ENCODE measurements around the gene PPP4R1.

PPP4R1 gene

DNA sequence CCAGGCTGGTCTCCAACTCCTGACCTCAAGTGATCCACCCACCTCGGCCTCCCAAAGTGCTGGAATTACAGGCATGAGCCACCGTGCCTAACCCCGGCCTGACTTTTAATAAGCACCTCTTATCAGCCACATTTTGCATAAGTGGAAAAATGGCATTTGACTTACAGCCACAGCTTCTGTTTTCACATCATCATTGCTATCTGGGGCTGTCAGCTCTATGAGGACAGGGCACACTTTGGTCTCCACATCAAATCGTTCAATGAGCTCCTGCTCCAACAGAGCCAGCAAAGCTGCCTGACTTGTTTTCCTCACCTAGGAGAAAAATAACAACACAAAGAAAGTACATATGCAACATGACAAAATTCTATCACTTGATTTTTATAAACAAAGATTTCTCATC lies 26.4 kb downstream of the PPP4R1 start:
- DNase-seq, result no peak

DNA sequence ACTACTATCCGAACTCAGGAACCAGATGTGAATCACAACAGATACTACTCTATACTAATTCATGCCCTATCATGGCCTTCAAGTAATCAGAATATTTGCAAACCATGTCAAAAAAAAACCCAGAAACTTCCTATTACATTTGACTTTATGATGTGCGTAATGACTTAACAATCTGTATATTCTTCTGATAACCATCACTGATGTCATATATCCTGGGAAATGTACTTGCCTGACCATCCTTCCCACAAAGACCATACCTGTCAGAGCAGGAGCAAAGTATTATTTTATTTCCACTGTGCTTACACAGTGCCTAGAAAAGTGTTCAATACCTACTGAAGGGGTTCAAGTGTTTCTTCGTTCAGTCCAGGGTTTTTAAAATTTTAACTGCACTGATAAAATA lies 27.5 kb downstream of the PPP4R1 start:
- DNase-seq, result no peak

DNA sequence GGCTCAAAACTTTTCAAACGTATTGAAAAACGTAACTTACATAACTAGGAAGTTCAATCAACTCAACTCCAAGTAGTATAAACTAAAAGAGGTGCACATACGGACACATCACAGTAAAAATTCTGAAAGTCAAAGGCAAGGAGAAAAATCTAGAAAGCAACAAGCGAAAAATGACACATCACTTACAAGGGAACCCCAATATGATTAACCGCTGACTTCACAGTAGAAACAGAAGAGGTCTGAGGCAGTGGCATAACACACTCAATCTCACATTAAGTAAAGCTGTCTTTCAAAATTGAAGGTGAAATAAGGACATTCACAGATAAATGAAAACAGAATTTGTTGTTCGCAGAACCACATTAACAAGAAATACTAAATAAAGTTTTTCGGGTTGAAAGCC lies 32.7 kb downstream of the PPP4R1 start:
- DNase-seq, result no peak

DNA sequence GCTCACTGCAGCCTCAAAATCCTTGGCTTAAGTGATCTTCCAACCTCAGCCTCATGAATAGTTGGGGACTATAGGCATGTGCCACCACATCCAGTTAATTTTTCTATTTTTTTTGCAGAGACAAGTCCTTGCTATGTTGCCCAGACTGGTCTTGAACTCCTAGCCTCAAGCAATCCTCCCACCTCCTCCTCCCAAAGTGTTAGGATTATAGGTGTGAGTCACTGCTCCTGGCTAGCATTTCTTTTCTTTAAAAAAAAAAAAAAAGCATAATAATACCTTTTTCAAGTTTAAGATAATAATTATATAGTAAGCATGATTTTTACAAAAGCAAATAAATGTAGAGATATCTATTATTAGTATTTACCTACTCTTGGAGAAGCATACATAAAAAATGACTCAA lies 36.1 kb downstream of the PPP4R1 start:
- no peak for DNase-seq

DNA sequence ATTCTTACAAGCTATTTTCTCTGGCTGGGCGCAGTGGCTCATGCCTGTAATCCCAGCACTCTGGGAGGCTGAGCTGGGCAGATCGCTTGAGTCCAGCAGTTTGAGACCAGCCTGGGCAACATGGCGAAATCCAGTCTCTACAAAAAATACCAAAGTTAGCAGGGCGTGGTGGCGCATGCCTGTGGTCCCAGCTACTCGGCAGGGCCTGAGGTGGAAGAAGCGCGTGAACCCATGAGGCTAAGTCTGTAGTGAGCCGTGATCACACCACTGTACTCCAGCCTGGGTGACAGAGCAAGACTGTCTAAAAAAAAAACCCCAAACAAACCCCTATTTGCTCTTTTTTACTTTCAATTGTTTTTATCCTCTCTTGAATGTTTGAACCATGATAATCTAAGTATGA lies 37.0 kb downstream of the PPP4R1 start:
- no peak for DNase-seq

DNA sequence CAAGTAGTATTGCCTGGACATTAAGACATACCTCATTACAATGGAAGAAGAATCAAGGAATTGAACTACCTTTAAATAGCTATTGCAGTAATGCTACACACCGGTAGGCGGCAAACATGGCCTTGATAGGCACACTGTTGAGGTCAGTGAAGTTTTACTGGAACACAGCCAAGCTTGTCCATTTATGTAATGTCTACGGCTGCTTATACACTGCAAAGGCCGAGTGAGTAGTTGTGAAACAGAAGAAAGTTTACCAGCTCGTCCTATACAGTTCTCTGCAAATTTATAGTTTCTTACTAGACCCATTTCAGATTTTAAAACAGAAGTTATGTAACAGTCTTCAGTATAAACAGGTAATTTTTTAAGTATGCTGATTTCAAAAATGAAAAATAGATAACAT lies 38.8 kb downstream of the PPP4R1 start:
- DNase-seq, result no peak

DNA sequence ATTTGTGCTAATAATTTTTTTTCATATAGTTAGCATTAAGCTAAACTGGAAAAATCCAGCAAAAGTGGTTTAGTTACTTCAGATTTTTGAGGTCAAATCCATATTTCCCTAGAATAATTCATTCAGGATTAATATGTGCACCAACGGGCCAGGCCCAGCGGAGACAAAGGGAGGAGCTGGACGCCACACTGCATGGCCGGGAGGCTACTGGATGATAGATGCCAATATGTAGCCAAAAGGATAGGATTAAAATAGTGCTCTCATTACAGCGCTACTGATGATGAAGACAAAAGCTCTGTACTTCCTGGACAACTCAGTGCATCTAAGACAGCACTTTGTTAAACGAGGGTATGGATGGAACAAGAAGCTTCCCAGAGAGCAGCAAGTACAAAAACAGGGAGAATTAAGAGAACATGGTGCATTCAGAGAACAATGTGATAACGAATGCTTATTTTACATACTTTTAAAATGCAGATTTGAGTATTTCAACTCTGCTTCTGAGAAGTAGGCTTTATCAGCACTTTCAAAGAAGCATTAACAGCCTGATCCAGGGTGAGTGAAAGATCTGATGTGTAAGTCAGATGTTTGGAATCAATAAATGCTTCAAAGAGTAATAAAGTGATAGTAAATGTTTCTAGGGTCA lies 39.8 kb downstream of the PPP4R1 start:
- DNase-seq, result no peak

DNA sequence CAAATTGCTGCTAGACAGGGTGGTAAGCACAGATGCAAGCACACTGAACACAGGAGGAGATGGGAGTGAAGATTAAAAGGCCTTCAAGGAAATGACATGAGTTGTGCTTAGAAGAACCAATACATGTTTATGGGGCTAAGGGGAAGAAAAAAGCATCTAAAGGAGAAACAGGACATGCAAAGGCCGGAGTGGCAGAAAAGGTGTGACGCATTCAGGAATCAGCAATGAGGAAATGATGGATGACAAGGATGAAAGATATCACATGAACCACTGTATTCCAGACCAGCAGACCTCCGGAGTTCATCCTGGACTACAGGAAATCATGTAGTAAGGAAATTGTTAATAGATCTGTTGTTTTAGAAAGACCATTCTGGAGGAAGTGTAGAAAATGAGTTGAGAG lies 42.8 kb downstream of the PPP4R1 start:
- no peak for DNase-seq

DNA sequence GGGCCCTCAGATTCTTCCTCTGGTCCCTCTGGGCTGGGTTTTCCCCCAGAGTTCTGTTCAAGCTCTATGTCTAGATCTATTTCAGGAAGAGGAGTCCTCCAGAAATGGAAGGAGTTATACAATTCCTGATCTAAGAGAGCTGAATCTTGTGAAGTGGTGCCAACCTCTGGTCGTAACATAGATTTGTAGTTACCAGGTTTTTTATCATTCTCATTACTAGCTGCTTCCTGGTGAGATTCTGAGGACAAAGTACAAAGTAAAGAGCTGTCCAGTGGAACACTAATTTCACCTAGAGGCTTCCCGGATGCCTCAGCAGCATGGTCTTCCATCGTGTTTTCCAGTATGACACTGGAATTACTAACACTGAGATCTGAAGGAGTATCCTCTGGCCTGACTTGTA lies 44.1 kb downstream of the PPP4R1 start:
- no peak for DNase-seq

DNA sequence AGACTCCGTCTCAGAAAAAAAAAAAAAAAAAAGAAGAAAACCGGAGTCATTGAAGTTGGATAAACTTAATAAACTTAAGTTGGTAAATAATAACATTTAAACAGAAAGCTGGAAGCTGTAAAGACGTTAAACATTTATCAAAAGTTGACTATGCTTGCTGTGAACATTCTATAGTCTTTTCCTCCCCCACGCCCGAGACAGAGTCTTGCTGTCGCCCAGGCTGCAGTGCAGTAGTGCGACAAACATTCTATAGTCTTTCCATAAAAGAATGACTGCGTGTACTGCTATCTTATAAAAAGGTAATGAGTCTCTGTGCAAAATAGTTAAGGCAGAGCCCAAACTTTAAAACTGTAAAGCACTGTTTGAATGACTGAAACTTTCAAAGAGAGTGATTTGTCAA lies 45.2 kb downstream of the PPP4R1 start:
- DNase-seq, result no peak

DNA sequence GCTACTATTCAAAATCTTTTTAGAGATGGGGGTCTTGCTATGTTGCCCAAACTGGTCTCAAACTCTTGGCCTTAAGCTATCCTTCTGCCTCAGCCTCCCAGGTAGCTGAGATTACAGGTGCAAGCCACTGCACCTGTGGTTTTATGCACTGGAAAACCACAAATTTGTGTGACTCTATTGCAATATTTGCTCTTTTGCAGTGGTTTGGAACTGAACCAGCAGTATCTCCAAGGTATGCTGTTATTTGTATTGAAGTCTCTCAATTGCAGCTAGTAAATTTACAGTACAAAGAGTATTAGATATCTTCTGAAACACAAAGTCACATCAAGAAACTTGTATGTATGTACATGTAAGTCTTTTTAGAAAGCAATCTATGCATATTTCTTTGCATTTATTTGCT lies 46.2 kb downstream of the PPP4R1 start:
- DNase-seq, result no peak

DNA sequence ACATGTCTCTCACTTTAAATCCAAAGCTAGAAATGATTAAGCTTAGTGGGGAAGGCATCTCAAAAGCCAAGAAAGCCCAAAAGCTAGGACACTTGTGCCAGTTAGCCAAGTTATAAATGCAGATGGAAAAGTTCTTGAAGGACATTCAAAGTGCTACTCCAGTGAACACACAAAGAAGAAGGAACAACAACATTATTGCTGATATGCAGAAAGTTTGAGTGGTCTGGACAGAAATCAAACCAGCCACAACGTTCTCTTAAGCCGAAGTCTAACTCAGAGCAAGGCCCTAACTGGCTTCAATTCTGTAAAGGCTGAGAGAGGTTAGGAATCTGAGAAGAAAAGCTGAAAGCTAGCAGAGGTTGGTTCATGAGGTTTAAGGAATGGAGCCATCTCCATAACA lies 49.0 kb downstream of the PPP4R1 start:
- no peak for DNase-seq

DNA sequence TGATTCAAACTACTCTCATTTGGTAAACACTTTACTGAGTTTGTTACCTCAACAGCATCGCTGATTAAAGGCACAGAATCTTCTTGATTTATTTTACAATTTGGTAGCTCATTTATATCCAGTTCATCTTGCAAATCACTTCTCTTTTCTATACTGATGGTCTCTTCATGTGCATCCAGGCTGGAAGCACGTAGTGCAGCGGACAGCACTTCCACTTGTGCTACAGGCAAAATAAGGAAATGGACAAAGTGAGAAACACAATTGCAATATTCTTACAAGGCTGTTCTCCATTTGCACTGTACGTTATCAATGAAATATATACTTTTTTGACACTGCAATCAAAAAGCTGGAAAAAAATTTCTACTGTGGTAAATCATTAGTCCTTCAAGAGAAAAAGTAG lies 51.0 kb downstream of the PPP4R1 start:
- DNase-seq, result no peak

DNA sequence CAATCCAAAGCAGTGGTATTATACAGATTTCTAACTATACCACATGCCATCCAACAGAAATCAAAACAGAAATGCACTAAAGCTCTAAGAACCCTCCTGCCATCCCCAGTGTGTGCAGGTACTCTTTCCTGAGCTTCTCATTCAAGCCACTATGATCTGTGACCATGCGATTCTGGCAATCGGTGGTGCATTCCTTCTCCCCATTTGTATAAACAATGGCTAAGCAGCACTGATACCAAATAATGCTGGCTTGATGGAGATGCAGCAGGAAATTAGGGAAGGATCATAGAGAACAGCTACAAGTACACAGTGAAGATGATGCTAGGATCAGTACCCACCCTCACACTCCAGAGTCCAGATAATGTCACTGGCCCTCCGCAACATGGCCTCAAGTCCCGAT lies 51.8 kb downstream of the PPP4R1 start:
- DNase-seq, result no peak

DNA sequence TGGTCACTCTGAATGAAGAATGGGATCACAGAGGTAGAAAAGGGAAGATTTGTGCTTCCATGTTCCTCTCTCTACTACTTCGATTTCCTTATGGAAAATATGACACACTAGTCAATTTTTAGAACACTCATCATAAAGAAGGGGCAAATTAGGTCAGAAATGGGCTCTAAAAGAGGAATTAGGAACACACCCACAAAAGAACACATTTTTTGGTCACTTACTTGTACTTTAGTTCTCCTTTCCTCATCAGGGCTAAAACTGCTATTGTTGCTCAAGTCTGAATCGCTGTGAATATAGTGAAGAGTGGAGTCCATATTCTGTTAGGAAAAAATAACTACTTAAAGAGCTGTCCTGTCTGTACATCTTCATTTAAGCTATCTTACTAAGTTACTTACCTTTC lies 52.6 kb downstream of the PPP4R1 start:
- DNase-seq, result no peak

DNA sequence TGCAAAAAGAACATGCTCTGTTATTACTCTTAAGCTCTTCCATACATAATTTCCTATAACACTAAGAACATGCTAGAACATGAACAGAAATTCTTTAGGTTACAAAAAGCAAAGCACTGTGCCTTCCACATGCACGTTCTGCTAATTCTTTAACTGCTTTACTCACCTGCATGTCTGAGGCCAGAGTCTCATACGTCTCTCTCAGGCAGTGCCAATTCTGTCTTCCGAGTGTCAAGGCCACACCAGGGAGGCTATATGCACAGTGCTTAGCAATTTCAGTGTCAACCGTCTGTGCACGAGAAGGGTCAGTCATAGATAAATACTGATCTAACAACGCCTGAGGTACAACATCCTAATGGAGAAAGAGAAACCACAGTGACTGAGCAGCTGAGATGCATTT lies 55.1 kb downstream of the PPP4R1 start:
- no peak for DNase-seq

DNA sequence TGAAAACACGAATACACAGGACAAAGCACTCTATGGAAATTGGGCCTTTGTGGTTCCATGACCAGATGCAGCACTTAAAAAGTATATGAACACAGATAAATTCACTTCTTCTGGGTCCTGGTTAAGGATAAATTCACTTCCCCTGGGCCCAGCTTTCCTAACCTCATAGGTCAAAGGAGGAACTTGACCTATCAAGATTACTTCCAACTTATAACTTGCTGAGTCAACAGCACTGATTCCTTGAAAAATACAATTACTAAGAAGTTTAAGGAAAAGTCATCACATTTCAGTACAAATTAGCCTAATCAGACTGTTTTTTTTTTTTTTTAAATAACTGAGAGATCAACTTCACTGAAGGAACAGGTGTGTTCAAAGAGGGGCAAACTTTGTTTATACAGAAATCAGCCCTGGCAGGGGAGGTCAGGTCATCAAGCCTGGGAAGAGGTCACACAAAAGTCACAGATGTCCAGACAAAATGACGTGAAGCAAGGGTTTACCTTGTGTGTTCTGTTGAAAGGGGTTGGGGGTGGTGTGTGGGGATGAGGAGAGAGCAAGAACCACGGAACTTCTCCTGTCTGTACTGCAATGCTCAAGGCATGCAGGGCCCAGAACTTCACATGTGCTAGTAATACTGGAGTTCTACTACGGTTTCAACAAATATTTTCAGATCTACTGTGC lies 55.8 kb downstream of the PPP4R1 start:
- DNase-seq, result no peak

DNA sequence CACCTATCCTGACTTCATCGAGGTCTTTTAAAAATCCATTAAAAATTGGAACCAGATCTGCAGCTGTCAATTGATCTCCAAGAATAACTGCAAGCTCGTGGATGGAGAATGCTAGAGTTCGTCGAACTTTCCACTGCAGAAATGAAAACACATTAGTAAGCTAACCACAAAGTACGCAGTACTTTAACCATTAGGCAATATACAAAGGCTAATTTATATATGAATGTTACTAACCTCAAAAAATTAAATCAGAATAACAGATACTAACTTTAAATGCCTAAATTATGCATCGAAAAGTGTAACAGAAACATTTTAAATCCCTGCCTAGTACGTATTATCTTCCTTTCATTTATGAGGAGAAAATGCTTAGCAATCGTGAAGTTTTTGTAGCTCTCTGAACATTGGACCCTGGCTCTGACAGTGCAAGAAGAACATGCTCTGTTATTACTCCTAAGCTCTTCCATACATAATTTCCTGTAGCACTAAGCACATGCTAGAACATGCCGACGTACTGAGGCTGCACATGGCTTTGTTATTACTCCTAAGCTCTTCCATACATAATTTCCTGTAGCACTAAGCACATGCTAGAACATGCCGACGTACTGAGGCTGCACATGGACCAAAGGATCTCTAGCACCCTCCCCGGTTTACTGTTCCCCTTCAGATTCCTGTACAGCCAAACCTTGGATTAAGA lies 57.0 kb downstream of the PPP4R1 start:
- DNase-seq, result no peak

DNA sequence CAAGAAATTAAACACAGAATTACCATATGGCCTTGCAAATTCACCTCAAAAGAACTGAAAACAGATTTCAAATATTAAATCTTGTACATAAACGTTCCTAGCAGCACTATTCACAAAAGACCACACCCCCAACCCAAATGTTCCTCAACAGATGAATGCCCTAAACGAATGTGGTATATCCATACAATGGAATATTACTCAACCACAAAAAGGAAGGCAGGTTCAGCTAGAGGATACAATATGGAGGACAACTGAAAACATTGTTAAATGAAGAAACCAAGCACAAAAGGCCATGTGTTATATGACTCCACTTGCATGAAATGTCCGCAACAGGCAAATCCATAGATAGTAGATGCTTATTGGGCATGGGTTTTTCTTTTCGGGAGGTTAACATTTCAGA lies 61.7 kb downstream of the PPP4R1 start:
- DNase-seq, result no peak

DNA sequence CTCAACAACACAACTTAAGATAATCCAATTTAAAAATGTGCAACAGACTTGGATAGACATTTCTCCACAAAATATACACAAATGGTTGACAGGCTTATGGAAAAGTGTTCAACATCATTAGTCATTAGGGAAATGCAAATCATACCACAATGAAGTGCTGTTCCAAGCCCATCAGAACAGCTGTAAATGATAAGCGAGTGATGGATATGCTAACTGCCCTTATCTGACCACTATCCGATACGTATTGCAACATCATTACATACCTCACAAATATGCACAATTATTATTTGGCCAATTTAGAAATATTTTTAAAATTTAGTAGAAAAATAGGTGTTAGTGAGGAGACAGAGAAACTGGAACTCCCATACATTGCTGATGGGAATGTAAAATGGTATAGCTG lies 62.2 kb downstream of the PPP4R1 start:
- DNase-seq, result no peak

DNA sequence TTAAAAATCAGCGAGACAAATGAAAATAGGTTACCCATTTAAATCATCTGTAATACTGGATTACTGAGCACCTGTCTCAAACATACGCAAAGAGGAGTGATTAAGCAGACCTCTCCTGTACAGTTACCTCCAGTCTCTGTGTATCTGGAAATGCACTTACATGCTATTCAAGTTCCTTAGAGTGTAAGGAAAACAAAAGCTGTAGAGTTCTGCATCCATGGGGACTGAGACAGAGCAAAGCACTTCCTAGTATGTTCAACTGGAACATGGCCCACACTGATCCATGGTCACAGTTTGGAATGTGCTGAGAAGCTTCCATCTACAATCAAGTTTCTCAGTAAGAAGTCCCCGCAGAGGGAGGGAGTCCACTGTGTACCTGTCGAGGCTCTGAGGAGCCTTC lies 63.9 kb downstream of the PPP4R1 start:
- no peak for DNase-seq

DNA sequence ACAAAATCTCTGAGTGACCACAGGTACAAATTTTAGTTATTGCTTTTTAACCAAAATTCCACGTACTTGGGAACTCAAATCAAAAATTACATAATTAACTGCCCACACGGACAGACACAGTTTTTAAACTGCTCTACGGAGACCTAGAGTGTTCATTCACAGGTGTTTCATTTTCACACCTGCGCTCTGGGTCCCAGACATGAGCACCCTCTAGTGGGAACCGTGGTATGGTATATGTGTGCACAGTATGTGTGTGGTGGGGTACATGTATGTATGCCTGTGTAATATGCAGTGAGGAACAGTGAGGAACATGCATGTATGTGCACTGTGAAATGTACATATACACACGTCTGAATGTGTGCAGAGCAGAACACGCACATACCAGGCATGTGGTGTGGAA lies 65.0 kb downstream of the PPP4R1 start:
- DNase-seq, result no peak

DNA sequence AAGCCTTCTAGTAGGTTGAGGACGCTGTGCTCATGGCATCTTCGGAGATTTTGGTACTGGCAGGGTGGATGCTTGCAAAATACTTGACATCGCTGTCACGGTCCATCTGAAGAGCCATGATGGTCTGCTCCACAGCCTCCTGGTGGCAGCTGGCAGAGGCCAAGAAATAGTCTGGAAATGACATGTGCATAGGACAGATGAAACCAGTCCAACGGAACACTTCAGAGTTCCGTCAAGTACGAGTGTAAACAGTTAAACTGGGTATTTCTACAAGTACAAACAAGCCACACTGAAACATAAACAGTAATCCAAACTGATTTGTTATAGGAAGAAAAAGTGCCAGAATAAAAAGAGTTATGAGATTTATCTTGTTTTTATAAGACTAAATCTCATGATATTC lies 66.6 kb downstream of the PPP4R1 start:
- no peak for DNase-seq

DNA sequence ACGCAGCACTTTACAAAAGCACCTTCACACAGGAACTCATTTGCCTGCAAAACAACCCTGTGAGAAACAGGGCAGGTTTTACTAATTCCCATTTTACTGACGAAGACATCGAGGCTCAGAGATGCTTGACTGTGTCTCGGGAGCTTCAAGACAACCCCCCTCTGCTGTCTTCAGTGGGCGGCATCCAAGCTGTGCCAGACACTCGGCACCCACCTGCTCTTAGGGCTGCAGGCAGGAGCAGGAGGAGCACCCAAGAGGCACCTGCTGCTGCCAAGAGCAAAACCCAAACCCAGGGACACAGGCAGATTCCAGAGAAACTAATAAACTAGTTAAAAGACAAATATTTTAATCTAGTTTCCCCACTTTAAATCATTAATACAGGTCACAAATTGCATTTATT lies 67.9 kb downstream of the PPP4R1 start:
- DNase-seq, result no peak

DNA sequence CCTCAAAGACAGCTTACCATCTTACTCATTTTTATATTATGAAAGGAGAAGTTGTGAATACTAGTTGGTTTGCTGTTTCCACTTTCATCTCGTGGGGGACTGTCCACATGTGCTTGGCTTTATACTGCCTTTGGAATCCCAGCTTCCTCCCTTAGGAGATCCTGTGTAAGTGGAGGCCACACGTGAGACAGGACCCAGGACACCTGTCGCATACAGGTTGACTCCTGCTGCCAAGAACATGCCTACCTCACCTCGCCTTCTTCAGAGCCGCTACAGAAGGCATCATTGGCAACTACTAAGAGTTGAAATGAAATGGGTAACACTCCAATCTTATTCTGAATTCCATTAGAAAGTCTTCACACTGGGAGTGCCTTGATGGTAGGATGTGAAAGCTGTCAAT lies 69.3 kb downstream of the PPP4R1 start:
- DNase-seq, result no peak

Measured in activated CD4-positive, alpha-beta T cell treated with anti-CD3 and anti-CD28 coated beads, Interleukin-2, amount 50 U/mL, for 1 hour (primary cell).